ENCODE measurements around the gene HIVEP3.

DNA sequence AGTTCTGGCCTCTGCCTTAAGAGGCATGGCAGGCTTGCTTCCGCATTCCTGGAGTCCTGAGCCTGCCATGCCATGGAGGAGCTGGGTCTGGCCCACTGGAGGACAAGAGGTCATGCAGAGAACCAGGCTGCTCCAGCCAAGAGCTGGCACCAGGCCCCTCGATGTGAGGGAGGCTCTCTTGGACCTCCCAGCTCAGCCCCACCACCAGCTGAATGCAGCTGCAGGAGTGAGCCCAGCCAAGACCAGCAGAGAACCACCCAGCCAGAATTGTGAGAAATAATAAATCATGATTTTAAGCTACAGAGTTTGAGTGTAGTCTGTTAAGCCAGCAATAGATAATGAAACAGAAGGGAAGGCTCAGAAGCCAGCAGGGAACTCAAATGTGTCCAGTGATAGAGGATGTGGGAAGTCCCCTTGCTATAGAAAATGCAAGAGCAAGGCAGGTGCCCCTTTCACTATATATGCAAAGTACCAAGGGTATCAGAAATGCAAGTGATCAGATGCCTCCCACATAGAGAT is 118.4 kb downstream of the HIVEP3 start:
- TF ChIP-seq POLR2A (IDR thresholded peaks at IDR 0.05; ENCODE audit: low read length), result no peak
- TF ChIP-seq GATA1 (IDR thresholded peaks at IDR 0.05; ENCODE audit: low read depth, low read length), result no peak

Data from erythroblast (primary cell).